Astrocyte (in vitro differentiated cells and primary cell): Measurements from ENCODE around the gene GLRA3. TPM values are rescaled to one million over a fixed set of nuclear protein-coding genes. Genes with fewer than 3 reads are reported as not detected.
A peak's percentile ranks its signal among the peaks of the same experiment; 100 is the strongest.

Experiments
- DNase-seq: peaks from one replicate; pipeline ENCODE4 v3.0.0-alpha.2; 2010; ENCODE audit warnings: low read depth
- FAIRE-seq: peaks from 2 replicates; lab custom pipeline; 2011; peaks lifted over from hg19 to GRCh38; lab: Jason Lieb, UNC
- H2AFZ ChIP-seq: 2 replicates; pipeline ENCODE4 v1.6.0; 2012; ENCODE audit warnings: low read depth, low read length, inconsistent platforms
- H3K27ac ChIP-seq: 2 replicates; pipeline ENCODE4 v1.5.1; 2011; ENCODE audit warnings: low read depth, low read length, inconsistent platforms
- H3K27me3 ChIP-seq: 2 replicates; pipeline ENCODE4 v1.6.0; 2011; ENCODE audit warnings: low read length, inconsistent platforms; ENCODE audit not compliant: insufficient read depth
- H3K36me3 ChIP-seq: 2 replicates; pipeline ENCODE4 v1.5.1; 2011; ENCODE audit warnings: low read length, inconsistent platforms; ENCODE audit not compliant: insufficient read depth
- H3K4me1 ChIP-seq: 2 replicates; pipeline ENCODE4 v1.5.1; 2011; ENCODE audit warnings: low read length, inconsistent platforms; ENCODE audit not compliant: insufficient read depth
- H3K4me2 ChIP-seq: 2 replicates; pipeline ENCODE4 v1.6.0; 2012; ENCODE audit warnings: low read length, inconsistent platforms
- H3K4me3 ChIP-seq: 2 replicates; pipeline ENCODE4 v1.5.1; 2011; ENCODE audit warnings: low read depth, mild to moderate bottlenecking, low read length, inconsistent platforms; ENCODE audit not compliant: insufficient read depth
- H3K79me2 ChIP-seq: 2 replicates; pipeline ENCODE4 v1.6.0; 2012; ENCODE audit warnings: mild to moderate bottlenecking, low read length, inconsistent platforms; ENCODE audit not compliant: insufficient read depth
- H3K9ac ChIP-seq: 2 replicates; pipeline ENCODE4 v1.6.0; 2012; ENCODE audit warnings: mild to moderate bottlenecking, low read length, inconsistent platforms
- H3K9me3 ChIP-seq: 2 replicates; pipeline ENCODE4 v1.5.1; 2012; ENCODE audit warnings: low read depth, mild to moderate bottlenecking, low read length, inconsistent platforms; ENCODE audit not compliant: insufficient read depth
- H4K20me1 ChIP-seq: 2 replicates; pipeline ENCODE4 v1.6.0; 2012; ENCODE audit warnings: low read length, inconsistent platforms; ENCODE audit not compliant: insufficient read depth
- H3K27ac Mint-ChIP-seq: one replicate; pipeline ENCODE4 v1.8.0; 2021; ENCODE audit warnings: mild to moderate bottlenecking, mixed read lengths; ENCODE audit not compliant: unreplicated experiment
- H3K27me3 Mint-ChIP-seq: one replicate; pipeline ENCODE4 v1.8.0; 2021; ENCODE audit warnings: low read depth, mixed read lengths; ENCODE audit not compliant: unreplicated experiment
- H3K36me3 Mint-ChIP-seq: one replicate; pipeline ENCODE4 v1.8.0; 2021; ENCODE audit warnings: low read depth, mixed read lengths; ENCODE audit not compliant: unreplicated experiment
- H3K4me1 Mint-ChIP-seq: one replicate; pipeline ENCODE4 v1.8.0; 2021; ENCODE audit warnings: low read depth, mixed read lengths; ENCODE audit not compliant: unreplicated experiment
- H3K4me3 Mint-ChIP-seq: one replicate; pipeline ENCODE4 v1.8.0; 2021; ENCODE audit warnings: mild to moderate bottlenecking, moderate library complexity, mixed read lengths; ENCODE audit not compliant: unreplicated experiment
- H3K9me3 Mint-ChIP-seq: one replicate; pipeline ENCODE4 v1.8.0; 2021; ENCODE audit warnings: mild to moderate bottlenecking, mixed read lengths; ENCODE audit not compliant: unreplicated experiment
- CTCF ChIP-seq: IDR thresholded peaks from 2 replicates; pipeline ENCODE4 v1.5.1; 2011; ENCODE audit warnings: low read depth, mild to moderate bottlenecking, inconsistent platforms, low read length, moderate library complexity; ENCODE audit not compliant: insufficient read depth
- EZH2 ChIP-seq: IDR thresholded peaks from 2 replicates; pipeline ENCODE4 v1.6.1; 2012; ENCODE audit warnings: mild to moderate bottlenecking, low read length, inconsistent platforms; ENCODE audit not compliant: insufficient read depth
- total RNA-seq: library from RNA; stranded (reverse); gene quantifications from 2 replicates; pipeline ENCODE4 v1.2.1, GENCODE V29; 2021

GLRA3 gene
- total RNA-seq, 1 donor from 2014 or later: not detected

- no peak for FAIRE-seq
- H3K4me3 Mint-ChIP-seq: no peak overlapping the region
Observed at GRCh38 chr4:174595141-174595929, 233.7 kb downstream of the GLRA3 start.

GRCh38 chr4:174593701-174594100 is 235.3 kb downstream of the GLRA3 start:
- H3K36me3 Mint-ChIP-seq: no peaks in the 10 kb centered on the region
- H2AFZ ChIP-seq: no peak overlapping the region
- H3K9me3 ChIP-seq: no peaks in the 10 kb centered on the region
- no peaks in the 10 kb centered on the region for H3K27me3 ChIP-seq
- TF ChIP-seq EZH2 (no peak), CTCF (no peak)
- no peaks in the 10 kb centered on the region for H3K36me3 ChIP-seq
- no peaks in the 10 kb centered on the region for H3K9me3 Mint-ChIP-seq
- FAIRE-seq (no peak), DNase-seq (no peak)
- H3K4me2 ChIP-seq: no peak overlapping the region
- H3K4me1 Mint-ChIP-seq: peaks cover 11% of the 10 kb centered on the region
- H3K4me1 ChIP-seq: peaks cover 5% of the 10 kb centered on the region
- no peaks in the 10 kb centered on the region for H3K27me3 Mint-ChIP-seq
- H3K79me2 ChIP-seq: no peaks in the 10 kb centered on the region
- H3K9ac ChIP-seq: no peak overlapping the region
- no peak overlapping the region for H3K27ac Mint-ChIP-seq
- H3K27ac ChIP-seq: no peak overlapping the region
- no peaks in the 10 kb centered on the region for H4K20me1 ChIP-seq
- no peak overlapping the region for H3K4me3 Mint-ChIP-seq
- no peak overlapping the region for H3K4me3 ChIP-seq

More at GRCh38 chr4:174595141-174595929, 233.7 kb downstream of the GLRA3 start:
- Mint-ChIP-seq H3K9me3 (no peaks in the 10 kb centered on the region), H3K36me3 (no peaks in the 10 kb centered on the region), H3K27ac (no peak overlapping the region), H3K4me1 (peaks cover 11% of the 10 kb centered on the region), H3K27me3 (no peaks in the 10 kb centered on the region)
- H3K9me3 ChIP-seq: no peaks in the 10 kb centered on the region
- no peak for DNase-seq
- H2AFZ ChIP-seq: no peak overlapping the region
- TF ChIP-seq EZH2 (no peak), CTCF (no peak)
- H3K4me1 ChIP-seq: peaks cover 5% of the 10 kb centered on the region
- no peaks in the 10 kb centered on the region for H4K20me1 ChIP-seq
- H3K4me2 ChIP-seq: no peak overlapping the region
- no peak overlapping the region for H3K9ac ChIP-seq
- H3K79me2 ChIP-seq: no peaks in the 10 kb centered on the region
- H3K27ac ChIP-seq: no peak overlapping the region
- H3K36me3 ChIP-seq: no peaks in the 10 kb centered on the region
- H3K27me3 ChIP-seq: no peaks in the 10 kb centered on the region
- no peak overlapping the region for H3K4me3 ChIP-seq

GRCh38 chr4:174592985-174593335 is 236.1 kb downstream of the GLRA3 start:
- Mint-ChIP-seq H3K9me3 (no peaks in the 10 kb centered on the region), H3K27ac (peak overlapping the region; percentile 91), H3K27me3 (no peaks in the 10 kb centered on the region), H3K36me3 (no peaks in the 10 kb centered on the region), H3K4me3 (no peak overlapping the region), H3K4me1 (peaks cover 11% of the 10 kb centered on the region)
- H3K4me3 ChIP-seq: no peak overlapping the region
- DNase-seq (peak; percentile 44), FAIRE-seq (peak; percentile 78)
- no peak overlapping the region for H2AFZ ChIP-seq
- no peaks in the 10 kb centered on the region for H3K27me3 ChIP-seq
- peaks cover 5% of the 10 kb centered on the region for H3K4me1 ChIP-seq
- peak overlapping the region; percentile 44 for H3K27ac ChIP-seq
- H4K20me1 ChIP-seq: no peaks in the 10 kb centered on the region
- H3K9ac ChIP-seq: no peak overlapping the region
- peak overlapping the region; percentile 42 for H3K4me2 ChIP-seq
- H3K9me3 ChIP-seq: no peaks in the 10 kb centered on the region
- TF ChIP-seq EZH2 (no peak), CTCF (no peak)
- H3K79me2 ChIP-seq: no peaks in the 10 kb centered on the region
- no peaks in the 10 kb centered on the region for H3K36me3 ChIP-seq
